ACC112 (cell line): Measurements from ENCODE around the gene CADPS.

ENCODE experiments used
- H2AFZ ChIP-seq: fragments of 200-600 bp; sonication (generic); one replicate; pipeline ENCODE4 v1.6.0; 2017; ENCODE audit warnings: antibody characterized with exemption, low read length; ENCODE audit not compliant: unreplicated experiment
- H3K27ac ChIP-seq: fragments of 200-600 bp; sonication (generic); 2 replicates; pipeline ENCODE4 v1.5.1; 2014; ENCODE audit warnings: low read depth, mild to moderate bottlenecking, antibody characterized with exemption, low read length, moderate library complexity
- H3K27me3 ChIP-seq: fragments of 200-600 bp; sonication (generic); 2 replicates; pipeline ENCODE4 v1.6.1; 2014; ENCODE audit warnings: mild to moderate bottlenecking, antibody characterized with exemption, low read length, moderate library complexity, mixed read lengths; ENCODE audit not compliant: insufficient read depth
- H3K36me3 ChIP-seq: fragments of 200-600 bp; sonication (generic); 2 replicates; pipeline ENCODE4 v1.6.1; 2016; ENCODE audit warnings: mild to moderate bottlenecking, antibody characterized with exemption, low read length, moderate library complexity, mixed read lengths; ENCODE audit not compliant: insufficient read depth
- H3K4me1 ChIP-seq: fragments of 200-600 bp; sonication (generic); one replicate; pipeline ENCODE4 v1.6.1; 2016; ENCODE audit warnings: low read length, mixed read lengths; ENCODE audit not compliant: insufficient read depth, unreplicated experiment, control insufficient read depth
- H3K4me3 ChIP-seq: fragments of 200-600 bp; sonication (generic); 2 replicates; pipeline ENCODE4 v1.5.1; 2014; ENCODE audit warnings: mild to moderate bottlenecking, low read depth, low read length
- H3K79me2 ChIP-seq: fragments of 200-600 bp; sonication (generic); one replicate; pipeline ENCODE4 v1.6.0; 2016; ENCODE audit warnings: low read length; ENCODE audit not compliant: control insufficient read depth, unreplicated experiment, insufficient read depth

The CADPS gene

DNA sequence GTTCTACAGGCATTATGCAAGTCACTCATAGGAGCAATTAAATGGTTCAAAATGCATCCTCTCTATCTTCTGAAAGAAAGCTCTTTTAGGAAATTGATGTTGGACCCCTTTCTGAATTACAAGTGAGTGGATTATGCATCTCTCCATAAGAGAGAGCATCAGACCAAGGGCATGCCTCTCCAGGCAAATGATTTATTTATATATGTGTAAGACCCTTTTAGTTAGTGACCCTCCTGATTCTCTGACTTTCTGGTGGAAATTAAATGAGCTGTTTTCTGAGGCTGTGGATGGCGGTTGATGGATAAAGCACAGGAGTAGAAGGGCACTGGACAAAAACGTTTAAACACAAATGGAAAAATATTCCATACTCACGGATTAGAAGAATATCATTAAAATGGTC, 62.6 kb downstream of the CADPS start:
- Histone ChIP-seq H2AFZ (no peak overlapping the region), H3K36me3 (no peaks in the 10 kb centered on the region), H3K27me3 (no peaks in the 10 kb centered on the region), H3K4me1 (no peaks in the 10 kb centered on the region), H3K27ac (no peak overlapping the region), H3K79me2 (no peaks in the 10 kb centered on the region), H3K4me3 (no peak overlapping the region)

DNA sequence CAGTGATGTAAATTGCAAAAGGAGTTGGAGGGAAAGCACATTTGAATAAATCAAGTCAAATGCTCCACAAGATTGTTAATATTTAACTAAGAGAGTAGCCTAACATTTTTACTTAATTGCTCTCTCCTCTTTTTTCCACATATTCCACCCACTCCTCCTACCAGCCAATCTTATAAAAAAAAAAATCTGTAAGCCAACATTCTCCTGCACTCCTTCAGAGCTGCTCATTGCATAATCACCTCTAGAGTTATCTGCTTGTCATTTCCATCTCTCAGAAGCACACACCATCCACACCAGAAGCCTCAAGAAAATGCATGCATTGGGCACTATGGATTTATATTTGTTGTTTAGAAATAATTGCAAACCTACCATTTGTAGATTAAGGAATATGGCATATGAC, 64.1 kb downstream of the CADPS start:
- no peaks in the 10 kb centered on the region for H3K4me1 ChIP-seq
- H3K36me3 ChIP-seq, result no peaks in the 10 kb centered on the region
- no peak overlapping the region for H2AFZ ChIP-seq
- H3K27ac ChIP-seq, result no peak overlapping the region
- no peak overlapping the region for H3K4me3 ChIP-seq
- H3K79me2 ChIP-seq, result no peaks in the 10 kb centered on the region
- no peaks in the 10 kb centered on the region for H3K27me3 ChIP-seq

- Histone ChIP-seq H2AFZ (no peak overlapping the region), H3K4me1 (no peaks in the 10 kb centered on the region), H3K4me3 (no peak overlapping the region), H3K27me3 (no peaks in the 10 kb centered on the region), H3K79me2 (no peaks in the 10 kb centered on the region), H3K36me3 (no peaks in the 10 kb centered on the region), H3K27ac (no peak overlapping the region)
Observed at GRCh38 chr3:62809369-62809768, 65.8 kb downstream of the CADPS start.

DNA sequence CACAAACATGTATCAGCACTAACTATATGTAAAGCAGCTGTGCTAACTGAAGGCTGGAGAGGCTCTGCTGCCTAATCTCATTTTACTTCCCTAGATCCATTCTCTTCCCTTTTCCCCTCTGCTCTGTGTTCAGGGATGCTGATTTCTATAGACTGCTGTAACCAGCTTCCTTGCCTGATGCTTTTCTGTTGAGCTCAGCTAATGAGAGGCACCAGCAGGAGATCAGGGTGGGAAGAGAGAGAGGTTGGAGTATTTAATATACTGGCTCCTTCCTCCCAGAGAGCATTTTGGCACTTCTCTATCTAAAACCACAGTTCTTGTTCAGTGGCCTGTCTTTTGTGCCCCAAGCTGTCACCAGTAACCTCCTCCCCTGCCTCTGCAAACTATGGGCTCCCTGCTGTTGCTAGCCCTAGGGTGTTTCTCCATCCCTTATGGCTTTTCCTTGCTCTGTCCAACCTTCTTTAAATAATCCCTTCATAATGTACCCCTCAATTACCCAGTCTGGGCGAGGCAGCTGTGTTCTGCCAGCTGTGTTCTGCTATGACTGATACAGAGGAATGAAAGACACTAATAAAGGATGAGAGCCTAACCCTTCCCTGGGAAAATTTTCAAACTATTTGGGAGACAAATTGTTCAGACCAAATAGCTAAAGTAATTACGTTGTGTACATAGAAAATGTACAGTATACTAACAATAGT, 69.5 kb downstream of the CADPS start:
- H3K4me3 ChIP-seq, result no peak overlapping the region
- H2AFZ ChIP-seq, result no peak overlapping the region
- H3K36me3 ChIP-seq, result no peaks in the 10 kb centered on the region
- H3K27me3 ChIP-seq, result no peaks in the 10 kb centered on the region
- no peak overlapping the region for H3K27ac ChIP-seq
- no peaks in the 10 kb centered on the region for H3K4me1 ChIP-seq
- H3K79me2 ChIP-seq, result no peaks in the 10 kb centered on the region

- H3K27ac ChIP-seq, result no peak overlapping the region
- H3K36me3 ChIP-seq, result no peaks in the 10 kb centered on the region
- H3K27me3 ChIP-seq, result no peaks in the 10 kb centered on the region
- H3K4me3 ChIP-seq, result no peak overlapping the region
- no peak overlapping the region for H2AFZ ChIP-seq
- no peaks in the 10 kb centered on the region for H3K79me2 ChIP-seq
- H3K4me1 ChIP-seq, result no peaks in the 10 kb centered on the region
Observed at GRCh38 chr3:62805106-62805505, 70.1 kb downstream of the CADPS start.

DNA sequence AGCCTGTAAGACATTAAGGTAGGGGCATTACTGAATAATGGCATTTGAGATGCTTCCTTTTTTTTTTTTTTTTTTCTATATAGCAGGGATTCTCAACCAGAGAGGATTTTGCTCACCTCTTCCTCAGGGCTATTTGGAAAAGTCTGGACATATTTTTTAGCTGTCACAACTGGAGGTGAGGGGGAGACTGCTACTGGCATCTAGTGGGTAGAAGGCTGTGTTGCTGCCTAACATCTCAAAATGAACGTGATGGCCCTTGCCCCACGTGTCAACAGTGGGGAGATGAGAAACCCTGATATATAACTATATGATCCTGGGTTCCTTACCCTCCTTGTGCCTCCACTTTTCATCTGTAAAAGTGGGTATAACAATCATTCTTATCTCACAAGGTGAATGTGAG, 71.9 kb downstream of the CADPS start:
- H2AFZ ChIP-seq, result no peak overlapping the region
- no peaks in the 10 kb centered on the region for H3K79me2 ChIP-seq
- no peak overlapping the region for H3K4me3 ChIP-seq
- H3K27me3 ChIP-seq, result no peaks in the 10 kb centered on the region
- no peak overlapping the region for H3K27ac ChIP-seq
- no peaks in the 10 kb centered on the region for H3K36me3 ChIP-seq
- no peaks in the 10 kb centered on the region for H3K4me1 ChIP-seq

- Histone ChIP-seq H3K4me3 (no peak overlapping the region), H3K27ac (no peak overlapping the region), H3K4me1 (no peaks in the 10 kb centered on the region), H3K79me2 (no peaks in the 10 kb centered on the region), H2AFZ (no peak overlapping the region), H3K36me3 (no peaks in the 10 kb centered on the region), H3K27me3 (no peaks in the 10 kb centered on the region)
Observed at GRCh38 chr3:62798000-62798399, 77.2 kb downstream of the CADPS start.

- Histone ChIP-seq H3K27me3 (no peaks in the 10 kb centered on the region), H3K4me1 (no peaks in the 10 kb centered on the region), H3K79me2 (no peaks in the 10 kb centered on the region), H3K4me3 (no peak overlapping the region), H3K27ac (no peak overlapping the region), H3K36me3 (no peaks in the 10 kb centered on the region), H2AFZ (no peak overlapping the region)
Observed at GRCh38 chr3:62797132-62797531, 78.1 kb downstream of the CADPS start.

GRCh38 chr3:62795978-62796657, 79.1 kb downstream of the CADPS start:
- H2AFZ ChIP-seq, result no peak overlapping the region
- no peak overlapping the region for H3K27ac ChIP-seq

GRCh38 chr3:62793946-62794345, 81.3 kb downstream of the CADPS start:
- no peak overlapping the region for H3K4me3 ChIP-seq
- no peak overlapping the region for H2AFZ ChIP-seq
- H3K4me1 ChIP-seq, result no peaks in the 10 kb centered on the region
- H3K79me2 ChIP-seq, result no peaks in the 10 kb centered on the region
- no peak overlapping the region for H3K27ac ChIP-seq
- H3K36me3 ChIP-seq, result no peaks in the 10 kb centered on the region
- H3K27me3 ChIP-seq, result no peaks in the 10 kb centered on the region

More at GRCh38 chr3:62795978-62796657, 79.1 kb downstream of the CADPS start:
- no peaks in the 10 kb centered on the region for H3K4me1 ChIP-seq
- no peak overlapping the region for H3K4me3 ChIP-seq
- H3K36me3 ChIP-seq, result no peaks in the 10 kb centered on the region
- no peaks in the 10 kb centered on the region for H3K27me3 ChIP-seq
- no peaks in the 10 kb centered on the region for H3K79me2 ChIP-seq

DNA sequence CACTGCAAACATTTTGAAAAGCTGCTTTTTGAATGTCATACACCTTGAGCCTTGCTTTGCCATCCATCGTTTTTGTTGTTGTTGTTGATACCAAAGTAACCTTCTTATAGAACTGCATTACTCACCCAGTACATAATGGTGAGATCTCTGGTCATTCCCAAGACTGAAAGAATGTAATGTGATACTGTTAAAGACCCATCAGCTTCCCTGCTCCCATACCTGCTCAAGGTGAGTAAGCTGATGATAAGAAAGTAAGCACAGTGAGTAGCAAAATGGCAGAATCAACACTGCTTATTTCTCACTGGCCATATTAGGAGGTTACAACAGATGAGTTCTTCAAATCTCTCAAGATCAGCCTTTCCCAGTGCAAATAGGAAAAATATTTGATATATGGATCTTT, 89.8 kb downstream of the CADPS start:
- Histone ChIP-seq H3K79me2 (no peaks in the 10 kb centered on the region), H3K36me3 (no peaks in the 10 kb centered on the region), H3K4me1 (no peaks in the 10 kb centered on the region), H3K27me3 (no peaks in the 10 kb centered on the region), H3K27ac (no peak overlapping the region), H3K4me3 (no peak overlapping the region), H2AFZ (no peak overlapping the region)
